CD4-positive, alpha-beta T cell treated with Interleukin-17A for 1 hour (primary cell): ENCODE results near the gene HDGFL2.

Source experiments
- DNase-seq: peaks from one replicate; pipeline ENCODE4 v3.0.0-alpha.2; 2020

HDGFL2 gene

DNA sequence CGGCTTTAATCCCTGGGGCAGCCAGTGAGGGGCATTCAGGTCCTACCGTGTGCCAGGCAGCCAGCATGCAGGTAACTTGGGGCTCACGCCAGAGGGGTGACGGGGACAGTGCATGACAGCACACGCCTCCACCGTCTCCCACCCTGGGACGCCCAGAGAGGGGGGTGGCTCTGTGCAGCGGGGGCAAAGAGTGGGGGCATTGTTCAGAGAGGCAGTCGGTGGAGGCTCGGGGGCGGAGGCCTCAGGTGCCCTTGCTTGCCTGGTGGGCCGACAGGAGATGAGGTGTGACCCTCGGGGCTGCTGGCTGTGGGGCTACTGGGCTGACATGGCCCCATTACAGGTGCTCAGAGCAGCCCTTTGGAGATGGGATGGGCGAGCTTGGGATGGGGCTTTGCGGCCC lies 27.8 kb downstream of the HDGFL2 start:
- DNase-seq = no peak

DNA sequence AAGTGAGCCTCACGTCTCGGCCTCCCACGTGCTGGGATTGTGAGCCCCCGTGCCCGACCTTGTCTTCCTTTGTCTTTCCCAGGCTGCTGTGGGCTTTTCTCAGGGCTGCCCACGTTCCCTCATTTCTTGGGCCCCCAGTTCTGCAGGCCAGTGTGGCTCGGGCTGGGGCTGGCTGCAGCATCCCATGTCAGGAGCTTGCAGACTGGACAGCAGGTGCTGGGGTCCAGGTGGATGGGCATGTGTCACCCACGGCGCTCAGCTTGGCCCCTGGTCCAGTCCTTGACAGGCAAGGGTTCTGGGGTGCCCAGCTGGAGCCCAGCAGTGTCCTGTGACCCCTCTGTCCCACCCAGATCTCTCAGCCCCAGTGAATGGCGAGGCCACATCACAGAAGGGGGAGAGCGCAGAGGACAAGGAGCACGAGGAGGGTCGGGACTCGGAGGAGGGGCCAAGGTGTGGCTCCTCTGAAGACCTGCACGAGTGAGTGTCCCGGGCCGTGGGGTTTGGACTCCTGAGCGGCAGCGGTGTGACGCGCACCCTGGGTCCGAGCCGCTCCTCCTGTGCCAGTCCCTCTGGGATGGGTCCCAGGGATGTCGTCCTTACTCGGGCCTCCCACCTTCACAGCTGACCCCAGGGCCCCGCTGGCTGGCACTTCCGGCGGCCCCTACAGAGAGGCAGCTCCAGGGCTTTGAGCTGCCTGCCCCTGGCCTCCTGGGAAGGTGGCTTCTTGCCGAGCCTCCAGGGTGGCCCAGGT lies 28.9 kb downstream of the HDGFL2 start:
- DNase-seq = no peak

DNA sequence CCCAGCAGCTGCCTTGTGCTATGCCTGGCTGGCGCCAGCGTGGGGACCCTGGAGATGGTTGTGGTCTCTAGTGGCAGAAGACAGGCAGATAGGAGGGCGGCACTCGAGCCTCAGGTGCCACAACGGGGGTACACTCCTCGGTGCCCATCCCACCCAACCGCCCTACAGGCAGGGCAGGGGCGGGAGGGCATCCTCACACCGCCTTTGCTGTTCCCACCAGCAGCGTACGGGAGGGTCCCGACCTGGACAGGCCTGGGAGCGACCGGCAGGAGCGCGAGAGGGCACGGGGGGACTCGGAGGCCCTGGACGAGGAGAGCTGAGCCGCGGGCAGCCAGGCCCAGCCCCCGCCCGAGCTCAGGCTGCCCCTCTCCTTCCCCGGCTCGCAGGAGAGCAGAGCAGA lies 29.6 kb downstream of the HDGFL2 start:
- no peak for DNase-seq

- no peak for DNase-seq
Measured at GRCh38 chr19:4502282-4503131, 30.4 kb downstream of the HDGFL2 start.

- DNase-seq = no peak
Measured at GRCh38 chr19:4503132-4503824, 31.2 kb downstream of the HDGFL2 start.

GRCh38 chr19:4503825-4504170 lies 31.7 kb downstream of the HDGFL2 start:
- no peak for DNase-seq

- no peak for DNase-seq
Measured at GRCh38 chr19:4504297-4504701, 32.2 kb downstream of the HDGFL2 start.

GRCh38 chr19:4504891-4505569 lies 32.9 kb downstream of the HDGFL2 start:
- no peak for DNase-seq

GRCh38 chr19:4505570-4506448 lies 33.7 kb downstream of the HDGFL2 start:
- no peak for DNase-seq

- no peak for DNase-seq
Measured at GRCh38 chr19:4506449-4507149, 34.5 kb downstream of the HDGFL2 start.

- DNase-seq = no peak
Measured at GRCh38 chr19:4507150-4507452, 35.0 kb downstream of the HDGFL2 start.

GRCh38 chr19:4507804-4508203 lies 35.7 kb downstream of the HDGFL2 start:
- DNase-seq = no peak

- no peak for DNase-seq
Measured at GRCh38 chr19:4508698-4509097, 36.6 kb downstream of the HDGFL2 start.

DNA sequence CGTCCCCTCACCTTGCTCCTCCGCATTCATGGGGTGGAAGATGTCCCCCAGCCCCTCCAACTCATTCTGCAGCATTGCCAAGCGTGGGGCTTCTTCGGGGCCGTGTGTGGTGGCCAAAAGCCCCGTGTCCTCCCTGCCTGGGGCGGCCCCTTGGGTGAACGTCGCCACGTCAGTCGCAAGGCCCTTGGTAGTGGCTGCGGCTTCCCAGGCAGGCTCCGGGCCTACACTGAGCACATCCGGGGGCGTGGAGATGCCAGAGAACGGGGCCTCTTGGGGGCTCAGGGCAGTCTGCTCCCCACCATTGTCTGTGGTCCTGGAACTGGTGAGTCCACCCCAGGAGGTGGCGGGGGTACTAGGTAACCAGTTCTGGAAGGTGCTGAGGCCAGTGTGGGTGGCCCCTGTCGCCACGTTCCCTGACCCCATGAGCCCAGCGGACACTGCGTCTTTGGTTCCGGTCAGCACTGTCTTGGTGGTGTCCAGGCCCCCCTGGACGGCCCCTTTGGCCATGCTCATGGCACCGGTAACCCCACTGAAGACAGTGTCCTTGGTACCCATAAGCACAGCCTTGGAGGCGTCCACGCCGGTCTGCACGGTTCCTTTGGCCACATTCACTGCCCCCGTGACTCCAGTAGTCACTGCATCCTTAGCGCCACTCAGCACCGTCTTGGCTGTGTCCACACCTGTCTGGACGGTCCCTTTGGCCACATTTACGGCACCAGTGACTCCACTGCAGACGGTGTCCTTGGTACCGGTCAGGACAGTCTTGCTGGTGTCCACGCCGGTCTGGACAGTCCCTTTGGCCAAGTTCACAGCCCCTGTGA lies 38.5 kb downstream of the HDGFL2 start:
- no peak for DNase-seq

GRCh38 chr19:4511300-4512054 lies 39.4 kb downstream of the HDGFL2 start:
- DNase-seq = no peak

DNA sequence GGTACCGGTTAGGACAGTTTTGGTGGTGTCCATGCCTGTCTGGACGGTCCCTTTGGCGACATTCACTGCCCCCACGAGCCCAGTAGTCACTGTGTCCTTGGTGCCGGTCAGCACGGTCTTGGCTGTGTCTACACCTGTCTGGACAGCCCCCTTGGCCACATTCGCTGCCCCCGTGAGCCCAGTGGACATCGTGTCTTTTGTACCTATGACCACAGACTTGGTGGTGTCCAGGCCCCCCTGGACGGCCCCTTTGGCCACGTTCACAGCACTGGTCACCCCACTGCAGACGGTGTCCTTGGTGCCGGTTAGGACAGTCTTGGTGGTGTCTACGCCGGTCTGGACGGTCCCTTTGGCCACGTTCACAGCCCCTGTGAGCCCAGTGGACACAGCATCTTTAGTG lies 40.0 kb downstream of the HDGFL2 start:
- DNase-seq = no peak

- no peak for DNase-seq
Measured at GRCh38 chr19:4513248-4513647, 41.2 kb downstream of the HDGFL2 start.

DNA sequence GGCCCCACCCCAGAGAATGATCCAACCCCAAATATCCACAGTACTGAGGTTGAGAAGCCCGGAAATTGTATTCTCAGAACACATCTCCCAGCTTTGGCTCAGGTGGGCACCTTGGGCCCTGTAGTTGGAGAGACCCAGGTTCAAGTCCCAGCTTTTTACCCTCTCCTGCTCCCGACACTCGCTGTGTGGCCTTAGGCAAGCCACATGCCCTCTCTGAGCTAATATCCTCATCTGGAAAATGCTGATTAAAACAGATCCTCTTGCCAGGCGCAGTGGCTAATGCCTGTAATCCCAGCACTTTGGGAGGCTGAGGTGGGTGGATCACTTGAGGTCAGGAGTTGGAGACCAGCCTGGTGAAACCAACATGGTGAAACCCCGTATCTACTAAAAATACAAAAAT lies 43.6 kb downstream of the HDGFL2 start:
- no peak for DNase-seq

GRCh38 chr19:4516199-4516938 lies 44.3 kb downstream of the HDGFL2 start:
- DNase-seq = no peak
